ENCODE measurements around the gene RAC3.

Gene RAC3

DNA sequence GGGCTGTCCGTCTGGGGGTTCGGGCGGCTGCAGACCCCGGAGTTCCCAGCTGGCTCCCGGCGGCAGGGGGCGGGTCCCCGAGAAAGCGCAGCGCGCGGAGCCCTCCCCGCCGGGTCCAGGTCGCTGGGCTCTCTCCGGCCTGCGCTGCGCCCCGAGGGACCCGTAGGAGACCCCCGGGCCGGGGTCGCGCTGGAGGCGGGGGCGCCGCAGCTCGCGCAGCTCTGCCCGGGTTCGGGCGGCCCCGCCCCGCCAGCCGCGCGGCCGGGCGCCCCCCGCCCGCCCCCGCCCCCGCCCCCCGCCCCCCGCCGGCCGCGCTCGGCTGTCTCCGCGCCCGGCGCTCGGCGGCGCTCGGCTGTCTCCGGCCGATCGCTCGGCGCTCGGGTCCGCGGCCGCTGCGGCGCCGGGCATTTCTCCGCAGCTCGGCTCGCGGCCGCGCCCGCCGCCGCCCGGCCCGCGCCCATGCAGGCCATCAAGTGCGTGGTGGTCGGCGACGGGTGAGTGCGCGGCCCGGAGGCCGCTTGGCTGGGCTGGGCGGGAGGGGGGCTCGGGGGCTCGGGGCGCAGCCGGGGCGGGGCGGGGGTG, at the start of gene RAC3:
TSS of gene RAC3 (plus strand) at position 376 of the 582 bp plus-strand sequence. CDS start at position 460, 84 bp downstream.
- peak; percentile 13 for DNase-seq

DNA sequence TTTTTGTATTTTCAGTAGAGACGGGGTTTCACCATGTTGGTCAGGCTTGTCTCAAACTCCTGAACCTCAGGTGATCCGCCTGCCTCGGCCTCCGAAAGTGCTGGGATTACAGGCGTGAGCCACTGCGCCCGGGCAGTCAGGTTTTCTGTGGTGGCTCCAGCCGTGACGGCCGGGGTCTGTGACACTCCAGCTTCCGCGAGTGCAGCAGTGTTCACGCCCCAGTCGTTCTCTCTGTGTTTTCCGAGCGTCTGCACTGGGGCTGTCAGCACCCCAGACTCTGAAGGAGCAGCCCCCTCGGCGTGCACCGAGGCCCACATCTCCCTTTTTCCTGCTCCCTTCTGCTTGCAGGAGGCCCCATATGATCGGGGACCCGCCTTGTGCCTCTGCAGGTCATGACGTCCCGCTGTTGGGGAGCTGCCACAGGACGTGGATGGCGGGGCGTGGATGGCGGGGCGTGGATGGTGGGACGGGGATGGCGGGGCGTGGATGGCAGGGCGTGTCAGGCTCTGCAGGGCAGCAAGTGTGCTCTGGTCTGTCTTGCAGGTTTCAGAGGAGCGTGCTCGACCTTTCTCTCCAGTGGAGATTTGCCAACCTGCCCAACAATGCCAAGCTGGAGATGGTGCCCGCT, 48.4 kb upstream of the RAC3 start:
- DNase-seq: no peak

DNA sequence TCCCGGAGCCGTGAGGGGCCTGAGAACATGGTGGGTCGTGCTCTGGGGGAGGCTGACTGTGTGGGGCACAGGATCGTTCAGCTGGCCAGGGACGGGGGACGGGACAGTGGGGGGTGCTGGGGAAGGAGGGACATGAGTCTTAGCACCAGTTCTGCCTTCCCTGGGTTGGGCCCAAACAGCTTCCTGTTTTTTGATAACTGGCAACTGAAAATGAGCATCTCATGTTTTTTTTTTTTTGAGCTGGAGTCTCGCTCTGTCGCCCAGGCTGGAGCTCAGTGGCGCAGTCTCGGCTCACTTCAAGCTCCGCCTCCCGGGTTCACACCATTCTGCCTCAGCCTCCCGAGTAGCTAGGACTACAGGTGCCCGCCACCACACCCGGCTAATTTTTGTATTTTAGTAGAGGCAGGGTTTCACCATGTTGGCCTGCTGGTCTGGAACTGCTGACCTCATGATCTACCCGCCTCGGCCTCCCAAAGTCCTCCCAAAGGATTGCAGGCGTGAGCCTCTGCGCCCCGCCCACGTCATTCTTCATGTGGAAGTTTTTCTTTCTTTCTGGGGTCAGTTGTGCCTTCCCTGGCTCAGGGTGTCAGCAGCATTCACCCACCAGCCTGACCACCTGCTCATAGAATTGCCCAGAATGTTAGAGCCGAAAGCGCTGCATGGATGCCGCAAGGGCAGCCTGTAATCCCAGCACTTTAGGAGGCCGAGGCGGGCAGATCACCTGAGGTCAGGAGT, 47.7 kb upstream of the RAC3 start:
- DNase-seq: peak; percentile 16

DNA sequence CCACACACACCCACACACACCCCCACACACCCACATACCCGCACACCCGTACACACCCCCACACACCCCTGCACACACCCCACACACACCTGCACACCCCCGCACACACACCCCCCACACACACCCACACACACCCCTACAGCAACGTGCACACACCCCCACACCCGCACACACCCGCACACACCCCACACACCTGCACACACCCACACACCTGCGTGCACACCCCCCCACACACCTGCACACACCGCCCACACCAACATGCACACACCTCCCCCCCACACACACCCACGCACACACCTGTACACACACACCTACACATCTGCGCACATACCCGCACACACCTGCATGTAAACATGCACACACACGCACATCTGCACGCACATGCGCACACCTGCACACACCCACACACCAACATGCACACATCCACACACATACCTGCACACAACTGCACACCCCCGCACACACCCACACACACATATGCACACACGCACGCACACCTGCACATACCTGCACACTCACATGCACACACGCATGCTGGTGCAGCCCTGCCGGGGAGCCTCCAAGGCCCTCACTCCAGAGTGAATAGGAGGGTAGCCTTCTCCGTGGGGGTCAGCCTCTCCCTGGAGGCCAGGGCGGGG, 46.6 kb upstream of the RAC3 start:
- DNase-seq: no peak

DNA sequence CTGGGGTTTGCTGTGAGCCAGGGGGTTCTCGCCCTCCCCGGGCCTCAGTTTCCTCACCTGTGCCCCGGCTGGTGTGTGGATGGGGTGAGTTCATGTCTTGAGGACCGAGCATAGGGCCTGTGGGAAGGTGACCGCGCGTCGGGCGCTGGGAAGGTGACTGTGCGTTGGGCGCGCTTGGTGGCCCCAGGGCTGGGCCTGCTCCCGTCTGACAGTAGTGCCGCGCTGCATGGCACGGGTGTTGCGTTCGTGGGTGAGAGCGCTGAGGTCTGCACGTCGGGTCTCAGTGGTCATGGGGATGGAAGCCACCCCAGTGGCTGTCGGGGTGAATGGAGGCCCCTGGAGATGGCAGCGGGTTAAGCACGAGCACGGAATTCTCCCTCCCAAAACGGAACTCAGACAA, 44.9 kb upstream of the RAC3 start:
- no peak for DNase-seq

DNA sequence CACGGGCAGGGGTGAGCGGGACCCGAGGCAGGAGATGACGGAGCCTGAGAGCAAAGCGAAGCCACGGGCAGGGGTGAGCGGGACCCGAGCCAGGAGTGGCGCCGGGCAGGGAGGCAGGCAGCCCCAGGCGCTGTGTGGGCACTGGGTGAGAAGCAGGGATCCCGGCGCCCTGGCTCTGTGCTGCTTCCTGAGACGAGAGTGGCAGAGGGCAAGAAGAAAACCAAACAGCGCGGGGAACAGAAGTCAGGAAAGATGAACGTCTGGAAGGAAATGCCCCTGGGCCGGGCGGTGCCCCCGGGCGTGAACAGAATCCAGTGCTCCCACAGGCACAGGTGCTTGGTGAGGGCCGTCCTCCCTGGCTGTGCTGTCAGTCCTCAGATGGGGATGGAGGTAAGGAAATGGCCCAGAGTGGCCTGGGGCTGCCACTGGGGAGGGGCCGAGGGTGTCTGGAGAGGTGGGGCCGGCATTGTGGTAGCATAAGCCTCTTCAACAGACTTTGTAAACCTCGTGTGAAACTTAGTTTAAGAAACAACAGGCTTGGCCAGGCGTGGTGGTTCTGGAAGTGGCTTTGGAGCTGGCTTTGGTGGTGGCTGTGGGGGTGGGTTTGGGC, 44.2 kb upstream of the RAC3 start:
- DNase-seq: no peak

DNA sequence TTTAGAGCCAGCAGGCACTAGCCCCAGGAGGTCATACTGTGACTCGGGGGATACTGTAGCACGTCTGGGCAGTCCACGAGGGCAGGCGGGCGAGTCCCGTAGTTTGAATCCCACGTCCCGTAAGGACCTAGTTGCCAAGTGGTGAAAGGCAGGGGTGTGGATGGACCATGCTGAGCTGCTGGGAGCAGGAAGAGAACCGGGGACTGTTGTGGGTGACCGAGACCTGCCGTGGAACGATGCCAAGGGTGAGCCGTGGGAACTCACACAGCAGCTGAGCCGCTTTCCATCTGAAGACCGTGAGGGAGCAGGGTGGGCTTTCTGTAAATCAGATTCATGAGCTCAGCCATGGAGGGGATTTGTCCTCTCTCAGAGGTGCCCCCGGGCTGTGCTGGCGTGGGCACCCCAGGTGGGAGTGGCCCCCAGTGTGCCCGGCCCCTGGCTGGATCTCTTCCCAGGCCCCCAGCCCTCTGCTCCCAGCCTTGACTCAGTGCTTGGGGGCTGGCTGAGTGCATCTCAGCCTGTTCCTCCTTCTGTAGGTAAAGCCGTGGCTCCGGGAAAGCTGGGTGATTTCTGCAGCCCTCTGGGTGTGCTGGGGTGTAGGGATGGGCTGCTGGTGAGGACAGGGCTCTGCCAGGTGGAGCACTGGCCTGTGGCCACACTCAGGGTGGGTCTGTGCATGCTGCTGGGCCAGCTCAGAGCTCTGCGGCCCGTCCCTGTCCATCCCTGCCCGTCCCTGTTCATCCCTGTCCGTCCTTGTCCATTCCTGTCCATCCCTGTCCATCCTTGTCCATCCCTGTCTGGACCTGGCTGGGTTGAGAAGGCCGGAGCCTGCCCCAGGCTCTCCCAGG, 40.4 kb upstream of the RAC3 start:
- no peak for DNase-seq

DNA sequence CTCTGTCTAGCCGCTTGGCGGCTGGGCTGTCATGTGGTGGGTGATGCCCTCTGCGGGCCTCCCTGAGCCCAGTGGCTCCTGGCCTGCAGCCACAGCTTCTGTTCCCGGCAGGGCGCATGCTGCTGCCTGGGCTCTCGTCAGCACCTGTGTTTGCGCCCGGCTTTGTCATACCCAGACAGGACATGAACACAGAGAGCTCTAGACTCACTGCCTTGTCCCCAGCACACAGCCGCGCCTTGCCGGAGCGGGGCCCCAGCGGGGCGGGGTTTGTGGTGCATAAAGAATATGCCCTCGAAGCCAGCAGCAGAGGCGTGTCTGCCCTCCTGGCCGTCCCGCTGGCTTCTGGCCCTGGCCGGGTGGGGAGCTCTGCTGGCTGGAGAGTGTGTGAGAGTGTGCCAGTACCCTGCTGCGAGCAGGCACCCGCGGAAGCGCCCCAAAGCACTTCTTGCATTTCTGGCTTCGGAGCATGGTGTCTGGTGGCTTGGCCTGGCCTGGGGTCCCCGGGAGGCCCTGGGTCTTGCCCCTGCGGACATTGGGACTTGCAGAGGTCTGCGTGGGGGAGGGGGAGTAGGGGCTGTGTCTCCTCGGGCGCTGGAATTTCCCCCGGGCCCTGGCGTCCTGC, 39.7 kb upstream of the RAC3 start:
- DNase-seq: no peak

DNA sequence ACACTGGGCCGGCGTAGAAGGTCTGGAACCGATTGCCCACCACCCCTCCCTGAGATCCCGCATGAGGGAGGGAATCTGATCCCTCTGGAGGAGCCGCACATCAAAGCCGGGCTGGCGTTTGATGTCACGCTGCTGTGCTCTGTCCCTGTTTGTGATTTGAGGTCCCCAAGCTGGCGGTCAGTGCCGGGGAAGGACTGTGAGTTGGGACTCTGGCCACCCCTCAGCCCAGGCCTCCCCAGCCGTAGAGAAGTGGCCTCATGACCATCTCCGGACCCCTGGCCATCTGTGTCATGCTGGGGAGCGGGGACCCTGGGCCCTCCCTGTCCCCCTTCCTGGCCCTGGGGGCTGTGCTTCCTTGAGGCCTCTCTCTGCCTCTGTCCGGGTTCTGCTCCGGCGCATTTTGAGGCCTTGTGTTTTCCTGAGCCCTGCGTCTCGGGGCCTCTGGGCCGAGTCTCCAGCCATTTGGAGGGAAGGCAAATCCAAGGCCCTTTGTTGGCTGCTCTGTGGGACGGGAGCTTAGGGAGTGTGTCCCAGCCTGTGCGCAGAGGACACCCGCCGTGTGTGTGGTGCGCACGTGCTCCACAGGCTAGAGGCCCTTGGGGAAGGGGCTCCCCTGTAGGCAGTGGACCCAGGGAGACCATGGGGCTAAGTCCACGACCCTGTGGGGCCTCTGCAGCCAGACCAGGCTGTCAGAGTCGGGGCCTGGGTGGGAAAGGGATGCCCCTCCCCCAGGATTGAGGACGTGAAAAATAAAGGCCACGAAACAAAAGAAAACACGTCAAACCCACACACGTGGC, 39.0 kb upstream of the RAC3 start:
- DNase-seq: no peak

DNA sequence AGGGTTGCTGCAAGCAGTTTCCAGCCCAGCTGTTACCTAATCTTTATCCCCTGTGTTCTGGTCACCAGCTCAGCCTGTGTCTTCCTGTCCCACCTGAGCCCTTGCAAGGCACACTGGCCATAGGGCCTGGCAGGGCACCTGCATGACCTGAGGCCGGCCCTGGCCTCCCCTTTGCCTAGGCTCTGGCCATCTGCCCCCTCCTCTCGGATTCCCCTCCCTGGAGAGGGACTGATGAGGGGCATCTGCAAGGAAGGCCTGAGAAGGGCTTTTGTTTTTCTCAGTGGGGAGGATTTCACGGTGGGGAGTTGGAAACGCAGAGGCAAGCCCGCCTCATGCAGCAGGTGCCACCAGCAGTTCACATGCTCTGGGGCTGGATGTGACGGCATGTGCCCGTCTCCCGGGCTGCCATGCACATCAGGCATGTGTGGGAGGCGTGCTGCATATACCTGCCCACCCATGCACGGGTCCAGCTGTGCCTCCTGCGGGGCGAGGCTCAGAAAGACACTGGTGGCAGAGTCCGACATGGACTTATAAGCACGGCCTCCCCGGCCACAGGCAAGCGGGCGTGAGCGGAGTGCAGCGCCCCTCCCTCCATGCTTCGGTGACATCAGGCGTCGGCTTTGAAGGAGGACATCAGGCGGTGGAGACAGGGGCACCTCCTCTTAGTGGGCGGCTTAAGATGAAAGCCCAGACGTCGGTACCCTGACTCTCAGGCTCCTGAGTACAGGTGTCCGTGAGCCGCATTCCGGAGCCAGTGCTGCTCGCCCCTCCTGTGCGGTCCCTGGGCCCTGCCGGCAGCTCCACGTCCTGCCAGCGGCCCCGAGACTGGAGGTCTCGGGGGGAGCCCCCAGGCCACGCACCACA, 37.5 kb upstream of the RAC3 start:
- no peak for DNase-seq

DNA sequence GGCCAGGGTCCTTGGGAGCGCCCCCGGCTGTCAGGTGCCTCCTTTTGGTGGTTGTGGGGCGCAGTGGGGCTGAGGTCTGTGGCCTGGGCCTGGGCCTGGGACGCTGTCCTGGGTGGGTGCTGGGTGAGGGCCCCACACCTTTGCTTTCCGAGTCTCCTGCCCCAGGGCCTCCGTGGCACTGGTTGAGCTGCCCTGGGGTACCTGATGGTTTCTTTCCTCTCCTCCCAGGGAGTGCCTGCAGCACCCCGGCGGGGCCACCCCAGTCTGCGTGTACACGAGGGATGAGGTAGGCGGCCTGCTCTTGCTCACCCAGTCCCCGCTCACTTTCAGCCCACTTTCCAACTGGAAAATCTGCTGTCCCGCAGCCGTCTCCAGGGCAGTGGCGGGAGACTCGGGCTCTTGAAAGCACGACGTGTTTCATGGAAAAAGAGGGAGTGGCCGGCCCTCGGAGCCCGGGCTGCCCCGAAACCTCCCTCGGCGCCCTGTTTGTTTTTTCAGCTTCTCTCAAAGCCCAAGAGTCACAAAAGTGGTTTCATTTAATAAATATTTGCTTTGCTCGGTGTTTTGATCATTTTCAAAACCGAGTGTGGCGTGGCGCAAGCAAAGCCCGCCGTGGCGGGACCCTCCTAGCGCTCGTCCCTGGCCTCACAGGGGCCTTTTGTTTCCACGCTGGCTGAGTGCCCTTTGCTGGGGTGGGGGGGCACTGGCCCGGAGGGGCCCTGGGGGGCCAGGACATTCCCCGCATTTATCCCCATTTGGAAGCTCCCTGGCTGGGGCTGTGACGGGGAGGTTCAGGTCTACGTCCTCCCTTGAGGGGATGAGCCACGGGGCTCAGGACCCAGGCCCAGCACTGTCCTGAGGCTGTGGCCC, 36.6 kb upstream of the RAC3 start:
- no peak for DNase-seq

DNA sequence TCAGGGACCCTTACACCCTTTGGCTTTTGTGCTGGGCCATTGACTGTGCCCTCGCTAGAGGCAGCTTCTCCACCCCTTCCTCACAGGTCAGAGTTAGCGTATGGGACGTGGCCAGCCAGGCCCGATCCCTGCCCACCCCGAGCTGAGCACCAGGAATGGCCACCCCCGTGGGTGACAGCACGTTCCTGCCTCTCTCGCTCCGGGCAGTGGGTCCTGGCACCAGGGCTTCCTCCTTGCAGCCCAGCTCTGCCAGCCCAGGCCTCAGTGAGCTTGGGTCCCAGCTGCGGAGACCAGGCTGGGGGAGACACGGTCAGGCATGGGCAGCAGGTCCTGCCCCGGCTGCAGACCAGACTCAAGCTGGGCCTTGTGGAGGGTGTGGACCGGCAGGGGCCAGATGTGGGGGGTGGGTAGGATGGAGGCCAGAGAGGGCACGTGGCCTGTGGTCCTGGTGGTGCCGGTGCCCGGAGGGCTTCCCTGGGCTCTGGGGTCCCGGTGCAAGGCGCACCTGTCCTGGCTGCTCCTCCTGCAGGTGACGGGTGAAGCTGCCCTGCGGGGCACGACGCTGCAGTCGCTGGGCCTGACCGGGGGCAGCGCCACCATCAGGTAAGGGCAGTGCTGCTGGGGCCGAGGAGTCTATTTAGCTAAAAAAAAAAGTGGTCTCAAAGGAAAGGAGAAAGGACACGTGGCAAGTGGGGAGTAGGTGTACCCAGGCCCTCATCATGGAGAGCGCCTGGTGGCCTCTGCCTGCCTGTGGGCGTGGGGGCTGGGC, 35.8 kb upstream of the RAC3 start:
- DNase-seq: no peak

DNA sequence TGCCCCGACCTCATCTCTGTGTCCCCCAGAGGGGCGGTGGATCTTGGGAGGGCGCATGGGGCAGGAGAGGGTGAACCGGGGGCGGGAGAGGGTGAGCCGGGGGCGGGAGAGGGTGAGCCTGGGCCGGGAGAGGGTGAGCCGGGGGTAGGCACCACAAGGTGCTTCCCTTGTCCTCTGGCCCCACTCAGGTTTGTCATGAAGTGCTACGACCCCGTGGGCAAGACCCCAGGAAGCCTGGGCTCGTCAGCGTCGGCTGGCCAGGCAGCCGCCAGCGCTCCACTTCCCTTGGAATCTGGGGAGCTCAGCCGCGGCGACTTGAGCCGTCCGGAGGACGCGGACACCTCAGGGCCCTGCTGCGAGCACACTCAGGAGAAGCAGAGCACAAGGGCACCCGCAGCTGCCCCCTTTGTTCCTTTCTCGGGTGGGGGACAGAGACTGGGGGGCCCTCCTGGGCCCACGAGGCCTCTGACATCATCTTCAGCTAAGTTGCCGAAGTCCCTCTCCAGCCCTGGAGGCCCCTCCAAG, 35.2 kb upstream of the RAC3 start:
- no peak for DNase-seq

DNA sequence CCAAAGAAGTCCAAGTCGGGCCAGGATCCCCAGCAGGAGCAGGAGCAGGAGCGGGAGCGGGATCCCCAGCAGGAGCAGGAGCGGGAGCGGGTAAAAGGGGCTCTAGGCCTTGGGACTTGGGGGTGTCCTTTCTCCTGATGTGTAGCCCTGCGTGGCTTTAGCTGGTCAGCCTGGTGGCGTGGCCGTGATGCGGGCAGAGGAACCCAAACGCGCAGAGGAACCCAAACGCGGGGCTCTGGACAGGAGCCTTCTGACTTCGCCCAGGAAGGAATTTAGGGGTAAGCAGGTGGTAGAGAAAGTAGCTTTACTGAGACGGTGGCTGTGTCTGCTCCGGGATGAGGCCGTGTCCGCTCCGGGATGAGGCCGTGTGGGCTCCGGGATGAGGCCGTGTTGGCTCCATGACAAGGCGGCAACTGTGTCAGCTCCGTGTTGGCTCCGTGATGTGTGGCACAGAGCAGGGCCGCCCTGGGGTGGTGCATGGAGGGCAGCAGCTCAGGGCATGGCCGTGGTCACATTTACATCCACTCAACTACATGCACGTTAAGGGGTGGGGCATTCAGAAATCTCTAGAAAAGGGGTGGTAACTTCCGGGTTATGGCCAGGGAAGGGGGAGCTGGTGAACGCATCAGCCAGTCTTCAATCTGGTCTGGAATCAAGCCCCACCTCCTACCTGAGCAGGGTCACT, 34.6 kb upstream of the RAC3 start:
- no peak for DNase-seq

DNA sequence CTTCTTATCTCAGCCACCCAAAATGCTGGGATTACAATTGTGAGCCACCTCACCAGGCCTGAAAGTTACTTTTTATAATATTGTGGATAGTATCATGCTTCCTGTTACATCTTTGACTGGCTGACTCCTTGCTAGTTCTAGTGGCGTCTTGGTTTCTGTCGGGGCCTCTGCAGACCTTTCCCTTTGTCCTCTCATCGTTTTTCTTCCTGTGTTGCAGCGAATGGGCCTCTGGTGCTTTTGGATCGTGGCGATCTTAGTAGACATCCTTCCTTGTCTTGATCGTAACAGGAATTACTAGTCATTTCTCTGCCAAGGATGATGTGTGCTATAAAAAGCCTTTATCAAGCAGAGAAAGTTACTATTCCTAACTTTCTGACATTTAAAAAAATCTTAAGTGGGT, 33.3 kb upstream of the RAC3 start:
- DNase-seq: no peak

DNA sequence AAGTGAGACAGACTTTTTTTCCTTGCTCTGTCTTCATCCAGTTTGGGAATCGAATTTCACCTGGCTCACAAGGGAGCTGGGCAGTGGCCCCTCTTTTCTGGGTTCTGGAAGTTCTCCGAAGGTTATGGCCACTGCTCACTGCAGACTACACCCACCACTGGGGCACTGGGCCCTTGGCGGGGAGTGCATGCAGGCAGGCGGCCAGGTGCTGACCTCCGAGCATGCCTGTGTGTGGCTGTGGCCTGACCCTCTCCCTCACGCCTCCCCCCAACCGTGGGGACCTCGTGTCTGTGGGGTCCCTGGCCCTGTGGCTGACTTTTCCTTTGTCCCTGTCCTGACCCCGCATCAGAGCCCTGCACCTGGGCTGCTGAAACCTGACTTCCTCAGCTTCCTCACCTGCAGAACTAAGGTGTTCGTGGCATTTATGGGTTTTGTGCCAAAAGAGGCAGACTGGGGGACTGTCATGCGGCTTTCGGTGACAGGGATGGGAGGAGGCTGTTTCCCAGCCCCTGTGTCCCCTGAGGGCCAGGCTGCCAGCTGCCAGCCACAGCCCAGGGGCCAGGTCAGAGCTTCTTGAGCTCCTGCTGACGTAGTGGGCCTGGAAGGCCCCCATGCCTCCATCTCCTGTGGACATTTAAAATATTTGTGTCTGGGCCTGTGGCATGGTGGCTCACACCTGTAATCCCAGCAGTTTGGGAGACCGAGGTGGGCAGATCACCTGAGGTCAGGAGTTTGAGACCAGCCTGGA, 32.6 kb upstream of the RAC3 start:
- no peak for DNase-seq

DNA sequence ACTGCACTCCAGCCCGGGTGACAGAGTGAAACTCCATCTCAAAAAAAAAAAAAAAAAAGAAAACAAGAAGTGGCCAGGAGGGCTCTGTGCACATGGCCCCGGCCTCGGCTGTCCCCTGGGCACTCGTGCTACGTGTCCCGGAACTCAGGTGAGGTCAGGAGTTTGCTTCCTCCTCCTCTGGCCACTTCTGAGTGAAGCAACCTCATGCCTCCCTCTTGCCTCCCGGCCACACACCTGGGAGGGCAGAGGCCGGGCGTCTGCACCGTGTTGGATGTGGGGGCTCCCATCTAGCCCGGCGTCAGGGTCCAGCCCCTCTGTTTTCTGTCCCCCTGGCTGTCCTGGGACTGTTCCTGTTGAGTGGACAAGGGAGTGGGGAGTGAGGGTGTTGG, 31.9 kb upstream of the RAC3 start:
- no peak for DNase-seq
